Subcutaneous adipose tissue (tissue), 4 donors: ENCODE measurements around the gene B4GALT5. TPM values are rescaled to one million over a fixed set of nuclear protein-coding genes. Genes with fewer than 3 reads are reported as not detected.

Experiments
- total RNA-seq, 4 donors: library from RNA; depleted of rRNA; stranded (reverse); fragments of >200 nt; gene quantifications; one replicate each; pipeline ENCODE4 v1.1.0, GENCODE V29; 2016
- TF ChIP-seq, protein P1 (sequence below): fragments of 450-650 bp; IDR thresholded peaks from one replicate; pipeline ENCODE4 v1.5.1; 2016; ENCODE audit warnings: low read depth, mild to moderate bottlenecking, control low read depth, antibody characterized with exemption, moderate library complexity

Gene B4GALT5
- total RNA-seq, 4 donors from 2014 or later = 18.1 to 26.2 (median 21.2) TPM

DNA sequence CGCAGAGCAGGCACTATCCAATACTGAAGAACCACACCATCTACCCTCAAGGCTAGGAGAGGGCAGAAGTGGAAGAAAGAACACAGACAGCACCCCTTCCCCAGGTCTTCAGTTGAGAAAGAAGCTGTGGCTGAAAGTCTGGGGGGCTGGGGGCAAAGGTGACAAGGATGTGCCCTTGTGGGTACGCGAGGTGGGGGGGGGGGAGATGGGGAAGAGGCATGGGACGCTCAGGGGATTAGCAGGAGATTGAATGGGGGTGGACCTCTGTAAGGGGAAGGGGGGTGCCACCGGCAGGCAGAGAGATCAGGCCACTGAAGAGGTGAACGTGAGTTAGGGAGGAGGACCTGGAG lies 1.1 kb downstream of the B4GALT5 start:
- TF ChIP-seq, protein P1, sequence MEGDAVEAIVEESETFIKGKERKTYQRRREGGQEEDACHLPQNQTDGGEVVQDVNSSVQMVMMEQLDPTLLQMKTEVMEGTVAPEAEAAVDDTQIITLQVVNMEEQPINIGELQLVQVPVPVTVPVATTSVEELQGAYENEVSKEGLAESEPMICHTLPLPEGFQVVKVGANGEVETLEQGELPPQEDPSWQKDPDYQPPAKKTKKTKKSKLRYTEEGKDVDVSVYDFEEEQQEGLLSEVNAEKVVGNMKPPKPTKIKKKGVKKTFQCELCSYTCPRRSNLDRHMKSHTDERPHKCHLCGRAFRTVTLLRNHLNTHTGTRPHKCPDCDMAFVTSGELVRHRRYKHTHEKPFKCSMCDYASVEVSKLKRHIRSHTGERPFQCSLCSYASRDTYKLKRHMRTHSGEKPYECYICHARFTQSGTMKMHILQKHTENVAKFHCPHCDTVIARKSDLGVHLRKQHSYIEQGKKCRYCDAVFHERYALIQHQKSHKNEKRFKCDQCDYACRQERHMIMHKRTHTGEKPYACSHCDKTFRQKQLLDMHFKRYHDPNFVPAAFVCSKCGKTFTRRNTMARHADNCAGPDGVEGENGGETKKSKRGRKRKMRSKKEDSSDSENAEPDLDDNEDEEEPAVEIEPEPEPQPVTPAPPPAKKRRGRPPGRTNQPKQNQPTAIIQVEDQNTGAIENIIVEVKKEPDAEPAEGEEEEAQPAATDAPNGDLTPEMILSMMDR = no peak

DNA sequence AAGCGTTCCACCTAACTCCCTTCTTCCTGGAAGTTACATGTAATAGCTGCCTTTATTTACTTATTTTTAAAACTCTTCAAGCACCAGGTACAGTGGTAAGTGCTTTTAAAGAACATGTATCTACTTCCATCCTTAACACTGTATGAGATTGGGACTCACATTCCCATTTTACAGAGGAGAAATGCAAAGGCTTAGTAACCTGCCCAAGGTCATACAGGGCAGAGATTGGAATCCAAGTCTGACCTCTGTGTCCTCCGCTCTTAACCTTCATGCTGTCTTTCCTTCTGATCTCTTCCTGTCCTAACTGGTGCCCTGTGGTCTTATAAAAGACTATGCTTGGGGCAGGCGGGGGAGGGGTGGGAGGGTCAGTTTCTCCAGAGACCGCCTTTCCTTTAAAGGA lies 1.6 kb downstream of the B4GALT5 start:
- TF ChIP-seq, protein P1 = no peak

DNA sequence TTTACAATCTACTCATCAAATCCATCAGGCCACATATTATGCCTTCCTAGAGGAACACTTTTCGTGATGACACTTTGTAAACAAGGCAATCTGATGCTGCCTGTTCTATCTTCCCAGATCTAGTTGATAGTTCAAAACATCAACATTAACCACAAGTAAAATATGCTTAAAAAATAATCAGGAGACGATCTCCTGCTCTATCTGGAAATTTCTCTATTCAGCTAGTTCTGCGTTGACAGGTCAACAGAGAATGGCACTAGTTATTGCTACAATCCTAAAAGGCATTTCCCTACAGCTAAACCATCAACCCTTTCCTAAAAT lies 2.1 kb downstream of the B4GALT5 start:
- TF ChIP-seq, protein P1 = no peak

DNA sequence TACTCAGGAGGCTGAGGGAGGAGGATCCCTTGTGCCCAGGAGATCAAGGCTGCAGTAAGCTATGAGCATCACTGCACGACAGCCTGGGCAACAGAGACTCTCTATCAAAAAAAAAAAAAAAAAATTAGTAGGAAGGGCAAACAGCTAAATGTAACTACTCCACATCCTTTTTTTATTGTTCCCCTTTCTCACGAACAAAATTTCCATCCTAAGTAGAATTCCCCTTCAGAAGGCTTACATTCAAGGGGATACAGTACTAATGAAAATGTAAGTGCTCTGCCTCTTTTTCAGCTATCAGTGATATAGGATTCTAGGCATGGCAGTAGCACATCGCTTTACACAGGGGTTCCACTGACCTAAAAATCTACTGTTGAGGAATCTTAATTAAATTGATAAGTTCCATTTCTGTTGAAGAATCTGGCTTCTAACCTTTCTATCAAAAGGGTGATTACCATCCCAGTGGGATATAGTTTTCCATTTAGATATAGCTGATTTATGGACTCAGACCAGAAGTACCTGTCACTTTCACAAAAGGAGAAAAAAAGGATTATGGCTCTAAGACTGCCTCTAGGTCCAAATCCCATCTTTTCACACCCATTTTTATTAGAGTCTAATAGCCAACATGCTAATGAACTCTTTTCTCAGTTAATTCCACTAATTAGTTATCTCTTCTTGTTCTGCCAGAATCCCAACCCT lies 2.6 kb downstream of the B4GALT5 start:
- TF ChIP-seq, protein P1 = no peak

DNA sequence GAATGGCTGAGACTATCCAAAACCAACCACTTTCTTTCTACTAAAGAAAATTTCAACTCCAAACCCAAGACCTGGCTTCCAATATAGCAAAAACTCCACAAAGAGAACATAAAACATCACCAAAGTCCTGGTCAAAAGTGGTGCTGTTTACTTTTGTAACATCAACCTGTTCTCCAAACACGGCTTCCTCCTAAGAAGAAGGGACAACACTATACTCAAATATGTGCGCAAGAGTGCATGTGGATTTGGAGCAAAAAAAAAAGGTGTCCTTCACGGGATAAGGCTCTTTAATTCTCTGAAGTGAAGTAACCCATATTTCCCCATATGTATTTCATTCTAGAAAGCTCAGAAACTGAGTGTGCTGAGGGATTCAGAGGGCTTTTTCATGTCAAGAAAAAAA lies 6.6 kb downstream of the B4GALT5 start:
- TF ChIP-seq, protein P1 = no peak

DNA sequence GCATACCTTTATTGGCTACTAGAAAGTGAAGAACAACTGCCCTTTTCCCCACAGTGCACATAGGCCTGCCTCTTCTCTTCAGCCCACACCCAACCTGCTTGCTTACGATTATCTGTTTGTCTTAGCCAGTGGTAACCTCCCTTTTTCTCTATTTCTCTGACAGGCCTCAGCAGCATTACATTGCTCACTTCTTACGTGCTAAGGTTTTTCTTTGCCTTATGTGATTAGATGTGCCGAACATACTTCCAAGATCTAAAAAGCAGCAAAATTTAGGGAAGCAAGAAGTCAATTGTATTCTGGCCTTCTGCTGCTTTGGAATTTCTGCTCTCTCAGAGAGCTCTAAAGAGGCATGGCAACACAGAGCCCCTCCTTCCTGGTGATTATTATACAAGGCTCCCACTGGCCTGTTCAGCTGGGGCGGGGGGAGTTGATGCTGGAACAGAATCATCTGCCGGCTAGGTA lies 7.0 kb downstream of the B4GALT5 start:
- TF ChIP-seq, protein P1 = no peak

DNA sequence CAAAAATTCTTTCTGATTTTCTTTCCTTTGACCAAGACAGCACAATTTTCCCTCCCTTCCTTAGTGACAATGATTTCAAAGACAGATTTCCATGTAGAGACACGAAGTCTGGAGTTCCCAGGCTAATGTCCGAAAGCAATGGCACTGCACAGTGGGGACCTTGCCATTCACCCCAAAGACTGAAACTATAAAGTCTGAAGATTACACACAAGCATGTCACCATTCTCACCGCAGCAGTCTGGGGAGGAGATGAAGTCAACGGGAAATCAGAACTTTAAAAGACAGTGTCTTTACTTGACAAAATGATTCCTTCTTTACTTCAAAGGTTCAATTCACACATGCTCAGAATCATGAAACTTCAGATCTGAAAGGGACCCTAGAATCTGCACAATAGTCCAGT lies 8.3 kb downstream of the B4GALT5 start:
- TF ChIP-seq, protein P1 = no peak
